CMK (cell line): Measurements from ENCODE around the gene PDCD4.

Experiments used
- DNase-seq: peaks from one replicate; pipeline ENCODE4 v3.0.0-alpha.2; 2010; ENCODE audit warnings: low read depth

The PDCD4 gene

DNA sequence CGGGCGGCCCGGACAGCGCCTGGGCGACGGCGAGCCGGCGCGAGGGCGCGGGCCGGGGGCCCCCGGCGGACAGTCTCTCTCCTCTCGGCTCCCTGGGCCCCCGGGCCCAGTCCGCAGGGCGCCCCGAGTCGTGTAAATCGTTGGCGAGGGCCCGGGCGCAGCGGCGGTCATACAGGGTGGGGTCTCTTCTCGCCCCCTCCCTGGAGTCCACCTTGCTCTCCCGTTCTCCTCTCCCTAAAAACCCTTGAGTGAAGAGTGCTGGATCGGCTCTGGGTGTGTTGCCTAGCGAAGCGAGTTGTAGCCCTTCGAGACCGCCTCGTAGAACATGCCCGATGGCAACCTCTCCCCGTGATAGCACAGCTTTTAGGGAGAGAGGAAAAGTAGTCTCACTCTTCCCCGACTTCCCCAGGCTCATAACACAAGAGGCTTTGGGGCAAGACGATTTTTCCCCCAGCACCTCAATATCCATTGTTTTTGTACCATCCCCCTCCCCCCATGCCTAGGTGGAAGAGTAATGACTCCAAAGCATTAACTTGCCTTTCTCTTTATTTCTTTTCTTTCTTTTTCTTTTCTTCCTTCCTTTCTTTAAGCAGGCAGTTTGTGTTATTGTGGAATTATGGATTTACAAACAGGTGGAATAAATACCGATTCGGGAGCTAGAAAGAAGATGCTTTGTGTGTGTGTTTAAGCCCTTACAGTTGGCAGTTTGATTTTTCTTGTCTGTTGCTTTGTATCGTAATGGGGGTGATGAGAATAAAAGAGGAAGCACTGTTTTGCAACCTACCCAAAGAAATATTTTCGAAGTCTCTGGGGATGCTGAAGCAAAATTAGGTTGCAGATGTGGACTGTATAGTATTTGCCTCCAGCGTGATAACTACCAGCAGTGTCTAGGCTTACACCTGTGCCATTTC, 48.5 kb downstream of the PDCD4 start:
- DNase-seq, result no peak

DNA sequence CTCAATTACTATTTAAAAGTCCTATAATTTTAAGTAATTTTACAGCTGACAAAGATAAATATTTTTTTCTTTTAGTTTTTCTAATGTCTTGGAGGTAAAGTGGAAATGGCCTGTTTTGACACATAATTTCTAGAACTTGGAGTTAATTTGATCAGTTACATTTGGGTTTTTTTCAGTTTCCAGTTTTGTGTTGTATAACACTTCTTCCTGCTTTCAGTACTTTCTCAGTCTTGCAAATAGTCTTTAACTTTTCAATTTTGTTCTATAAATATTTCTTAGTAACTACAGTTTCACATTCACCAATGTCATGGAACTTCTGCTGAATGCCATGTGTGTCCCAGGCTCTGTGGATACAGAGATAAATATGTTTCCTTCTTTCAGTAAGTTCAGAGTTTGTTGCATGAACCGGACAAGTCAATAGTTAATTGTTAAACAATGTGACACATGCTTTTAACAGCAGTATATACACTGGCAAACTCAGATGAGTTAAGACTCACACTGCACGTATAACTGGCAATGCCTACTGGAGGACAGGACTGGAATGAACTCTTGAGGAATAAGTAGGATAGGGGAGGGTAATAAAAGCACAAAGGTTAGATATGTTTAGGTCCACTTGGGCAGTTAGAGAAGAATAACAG, 52.2 kb downstream of the PDCD4 start:
- no peak for DNase-seq

DNA sequence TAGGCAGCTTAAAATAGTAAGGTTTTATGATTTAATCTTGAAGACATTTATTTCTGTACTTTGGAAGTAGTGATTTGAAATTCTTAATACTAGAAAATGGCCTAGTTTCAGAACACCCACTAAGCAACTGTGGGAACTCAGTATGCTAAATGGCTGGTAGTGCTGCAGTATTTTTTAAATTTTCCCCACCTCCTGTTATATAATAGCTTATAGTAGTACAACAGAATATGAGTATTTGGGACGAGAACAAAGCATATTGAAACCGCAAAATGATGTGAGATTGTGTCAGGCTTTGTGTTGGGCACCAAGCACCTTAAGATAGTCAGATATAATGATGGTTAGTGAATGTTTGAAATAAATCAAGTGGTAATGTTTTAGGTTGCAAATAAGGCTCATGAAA, 55.7 kb downstream of the PDCD4 start:
- no peak for DNase-seq

- DNase-seq, result no peak
Measured at GRCh38 chr10:110931769-110932381, 60.1 kb downstream of the PDCD4 start.

- no peak for DNase-seq
Measured at GRCh38 chr10:110932505-110933180, 60.9 kb downstream of the PDCD4 start.

GRCh38 chr10:110936757-110937156, 65.0 kb downstream of the PDCD4 start:
- no peak for DNase-seq

DNA sequence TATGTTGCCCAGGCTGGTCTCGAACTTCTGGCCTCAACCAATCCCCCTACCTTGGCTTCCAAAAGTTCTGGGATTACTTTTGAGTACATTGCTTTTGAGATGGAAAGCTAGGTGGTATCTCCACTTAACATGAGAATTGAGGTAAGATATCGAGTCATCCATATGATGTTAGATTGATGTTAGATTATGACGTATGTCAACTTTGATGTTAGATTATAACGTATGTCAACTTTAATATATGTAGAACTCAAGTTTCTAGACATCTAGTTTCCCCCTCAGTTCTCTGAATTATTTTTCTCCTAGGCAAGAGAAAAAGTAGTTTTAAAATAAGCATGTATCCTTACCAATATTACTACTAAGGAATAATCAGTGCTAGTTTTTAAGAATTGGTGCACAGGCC, 67.7 kb downstream of the PDCD4 start:
- no peak for DNase-seq

GRCh38 chr10:110944792-110945396, 73.2 kb downstream of the PDCD4 start:
- DNase-seq, result no peak

DNA sequence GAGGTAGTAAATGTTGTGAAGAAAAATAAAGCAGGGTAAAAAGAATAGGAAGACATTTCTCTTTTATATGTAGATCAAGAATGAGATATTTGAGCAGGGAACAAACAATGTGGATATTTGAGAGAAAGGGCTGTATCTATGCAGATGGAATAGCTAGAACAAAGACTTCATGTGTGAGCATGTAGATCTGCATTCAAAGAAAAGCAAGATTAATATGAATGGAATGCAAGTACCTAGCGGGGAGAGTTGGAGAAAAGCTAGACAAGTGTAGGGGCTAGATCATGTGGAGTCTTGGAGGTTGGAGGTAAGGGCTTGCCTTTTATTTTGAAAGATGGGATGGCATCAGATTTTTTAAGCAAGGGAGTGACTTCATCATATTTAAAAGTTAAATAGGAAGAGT, 74.8 kb downstream of the PDCD4 start:
- DNase-seq, result no peak

- no peak for DNase-seq
Measured at GRCh38 chr10:110947061-110947595, 75.4 kb downstream of the PDCD4 start.
